CD4-positive, CD25-positive, alpha-beta regulatory T cell (primary cell): Measurements from ENCODE around the gene ASIC2. TPM values are rescaled to one million over a fixed set of nuclear protein-coding genes. Genes with fewer than 3 reads are reported as not detected.

Experiments used
- ATAC-seq, 2 donors: fragments of 150-1000 bp; cut with Tn5 transposase; one replicate each; pipeline ENCODE4 v1.10.0; 2021; ENCODE audit warnings: low read depth in 2 of 2, moderate number of reproducible peaks in 2 of 2, moderate library complexity in 1 of 2
- DNase-seq, 3 donors: peaks; one replicate each; pipeline versions ENCODE4 v3.0.0 to v3.0.0-alpha.2; 2012 to 2022; ENCODE audit warnings: mixed read lengths in 1 of 3
- H3K27ac ChIP-seq: one replicate; pipeline ENCODE4 v1.7.0; 2013; ENCODE audit warnings: mild to moderate bottlenecking, low read length; ENCODE audit not compliant: insufficient read depth, poor library complexity, severe bottlenecking
- H3K27me3 ChIP-seq: one replicate; pipeline ENCODE4 v1.7.0; 2013; ENCODE audit warnings: low read length; ENCODE audit not compliant: control insufficient read depth, insufficient read depth
- H3K36me3 ChIP-seq: one replicate; pipeline ENCODE4 v1.7.0; 2013; ENCODE audit warnings: mild to moderate bottlenecking, low read length, moderate library complexity; ENCODE audit not compliant: control insufficient read depth, insufficient read depth
- H3K4me1 ChIP-seq: 2 replicates; pipeline ENCODE4 v1.7.0; 2013; ENCODE audit warnings: mild to moderate bottlenecking, low read length; ENCODE audit not compliant: insufficient read depth, control insufficient read depth, poor library complexity, severe bottlenecking
- H3K4me3 ChIP-seq: one replicate; pipeline ENCODE4 v1.7.0; 2013; ENCODE audit warnings: low read depth, mild to moderate bottlenecking, low read length, moderate library complexity
- H3K9me3 ChIP-seq, 2 experiments: 1 replicate in 1 of 2; 2 replicates in 1 of 2; pipeline ENCODE4 v1.7.0; 2013; ENCODE audit warnings: low read length in 2 of 2, mild to moderate bottlenecking in 1 of 2, moderate library complexity in 1 of 2; ENCODE audit not compliant: control insufficient read depth in 2 of 2
- H3K27ac Mint-ChIP-seq, 3 donors: one replicate each; pipeline ENCODE4 v1.8.0; 2020 to 2022; ENCODE audit warnings: mild to moderate bottlenecking in 3 of 3, mixed read lengths in 3 of 3, moderate library complexity in 2 of 3
- H3K27me3 Mint-ChIP-seq: one replicate; pipeline ENCODE4 v1.8.0; 2022; ENCODE audit warnings: mild to moderate bottlenecking, mixed read lengths
- H3K36me3 Mint-ChIP-seq: one replicate; pipeline ENCODE4 v1.8.0; 2020; ENCODE audit warnings: mixed read lengths
- H3K4me1 Mint-ChIP-seq, 4 donors: one replicate each; pipeline ENCODE4 v1.8.0; 2020 to 2022; ENCODE audit warnings: mixed read lengths in 4 of 4, mild to moderate bottlenecking in 1 of 4
- H3K4me3 Mint-ChIP-seq, 4 donors: one replicate each; pipeline ENCODE4 v1.8.0; 2020 to 2022; ENCODE audit warnings: mild to moderate bottlenecking in 4 of 4, mixed read lengths in 4 of 4, moderate library complexity in 3 of 4
- H3K9me3 Mint-ChIP-seq, 7 donors: one replicate each; pipeline ENCODE4 v1.8.0; 2020 to 2022; ENCODE audit warnings: mixed read lengths in 7 of 7, mild to moderate bottlenecking in 3 of 7, moderate library complexity in 2 of 7
- polyA plus RNA-seq, 4 donors: library from polyadenylated mRNA; unstranded; fragments of 300-500 nt; fragmentation: Illumina TruSeq; gene quantifications; one replicate each; pipeline ENCODE4 v1.2.3, GENCODE V29; 2021
- total RNA-seq: library from RNA; stranded (reverse); gene quantifications from one replicate; pipeline ENCODE4 v1.2.3, GENCODE V29; 2022

ASIC2 gene
- total and polyA plus RNA-seq, 5 donors from 2014 or later = not detected

DNA sequence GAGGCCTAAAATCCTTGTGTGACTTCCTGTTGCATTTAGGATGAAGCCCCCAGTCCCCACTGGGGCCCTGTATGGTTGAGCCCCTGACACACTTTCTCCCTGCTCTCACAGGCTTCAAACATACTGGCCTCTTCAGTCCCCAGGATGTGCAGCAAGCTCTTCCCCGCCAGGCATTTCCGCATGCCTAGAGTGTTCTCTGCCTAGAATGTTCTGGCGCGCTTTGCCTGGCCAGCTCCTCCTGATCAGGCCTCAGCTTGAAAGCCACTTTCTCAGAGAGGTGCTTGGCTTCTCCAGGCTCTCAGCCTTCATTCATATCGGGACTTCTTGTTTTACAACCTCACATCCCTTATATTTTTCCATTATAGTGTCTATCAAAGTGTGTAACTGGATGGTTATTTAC is 177.7 kb downstream of the ASIC2 start:
- DNase-seq = no peak
- no peak overlapping the region for H3K27ac Mint-ChIP-seq
- H3K36me3 Mint-ChIP-seq = no peaks in the 10 kb centered on the region
- Histone ChIP-seq H3K4me3 (no peak overlapping the region), H3K27me3 (no peaks in the 10 kb centered on the region), H3K27ac (no peak overlapping the region), H3K36me3 (no peaks in the 10 kb centered on the region), H3K4me1 (no peaks in the 10 kb centered on the region), H3K9me3 (no peaks in the 10 kb centered on the region)
- peaks cover 9% of the 10 kb centered on the region for H3K27me3 Mint-ChIP-seq
- H3K4me3 Mint-ChIP-seq = no peak overlapping the region
- H3K4me1 Mint-ChIP-seq = no peaks in the 10 kb centered on the region
- no peak for ATAC-seq
- H3K9me3 Mint-ChIP-seq = peaks cover 0 to 5% (median 0%) of the 10 kb centered on the region in 7 donors

DNA sequence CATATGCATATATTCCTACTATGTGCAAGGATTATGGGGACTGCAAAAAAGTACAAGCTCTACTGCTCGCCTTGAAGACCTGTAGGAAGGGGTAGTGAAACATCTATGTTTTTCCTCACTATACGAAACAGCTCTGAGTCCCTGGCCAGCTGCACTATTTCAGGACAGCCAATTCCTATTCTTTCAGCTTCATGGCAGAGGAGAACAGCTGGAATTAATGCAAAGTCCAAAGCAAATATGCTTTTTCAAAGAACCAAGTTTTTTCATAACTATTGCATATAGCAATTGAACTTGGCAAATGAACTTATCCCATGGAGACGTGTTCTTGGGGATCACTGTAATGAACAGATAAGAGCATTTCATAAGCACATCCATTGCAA is 179.1 kb downstream of the ASIC2 start:
- DNase-seq = no peak
- ATAC-seq = no peak
- Mint-ChIP-seq H3K36me3 (no peaks in the 10 kb centered on the region), H3K4me1 (no peaks in the 10 kb centered on the region), H3K27me3 (peaks cover 9% of the 10 kb centered on the region), H3K9me3 (peaks cover 0 to 5% (median 0%) of the 10 kb centered on the region in 7 donors), H3K4me3 (no peak overlapping the region), H3K27ac (no peak overlapping the region)
- Histone ChIP-seq H3K4me3 (no peak overlapping the region), H3K36me3 (no peaks in the 10 kb centered on the region), H3K27me3 (no peaks in the 10 kb centered on the region), H3K4me1 (no peaks in the 10 kb centered on the region), H3K27ac (no peak overlapping the region), H3K9me3 (no peaks in the 10 kb centered on the region)

DNA sequence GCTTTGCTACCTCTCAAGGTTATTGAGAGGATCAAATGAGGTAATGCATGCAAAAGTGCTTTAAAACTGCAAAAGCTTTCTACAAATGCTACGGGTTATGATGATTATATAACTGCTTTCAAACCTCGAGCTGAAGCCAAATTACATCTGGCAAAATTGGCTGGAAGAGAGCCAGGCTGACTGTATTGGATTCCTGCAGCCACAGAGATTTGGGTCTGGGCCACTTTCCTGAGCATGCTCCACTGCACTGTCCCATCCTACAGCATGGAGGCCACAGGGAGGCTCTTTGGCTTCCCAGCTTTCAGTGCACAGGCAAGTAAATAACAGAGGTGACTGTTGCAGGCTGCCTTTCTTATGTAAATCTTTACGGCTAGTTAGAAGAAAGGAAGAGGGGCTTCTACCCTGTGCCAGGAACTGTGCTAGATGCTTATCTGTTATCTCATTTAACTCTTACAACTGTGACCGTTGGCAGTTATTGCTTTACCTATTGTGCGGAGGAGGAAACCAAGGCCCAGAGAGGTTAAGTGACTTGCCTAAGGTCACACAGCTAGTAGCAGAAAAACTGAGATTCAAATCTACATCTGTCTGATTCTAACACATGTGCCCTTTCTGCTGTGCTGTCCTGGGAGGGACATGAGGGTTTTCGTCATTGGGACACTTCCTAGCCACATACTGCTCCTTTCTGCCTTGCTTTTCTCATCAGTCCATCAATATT is 179.7 kb downstream of the ASIC2 start:
- Mint-ChIP-seq H3K36me3 (no peaks in the 10 kb centered on the region), H3K4me3 (no peak overlapping the region), H3K27me3 (peaks cover 9% of the 10 kb centered on the region), H3K27ac (no peak overlapping the region), H3K4me1 (no peaks in the 10 kb centered on the region), H3K9me3 (peaks cover 0 to 5% (median 0%) of the 10 kb centered on the region in 7 donors)
- DNase-seq (no peak), ATAC-seq (no peak)
- Histone ChIP-seq H3K4me1 (no peaks in the 10 kb centered on the region), H3K36me3 (no peaks in the 10 kb centered on the region), H3K4me3 (no peak overlapping the region), H3K9me3 (no peaks in the 10 kb centered on the region), H3K27me3 (no peaks in the 10 kb centered on the region), H3K27ac (no peak overlapping the region)

DNA sequence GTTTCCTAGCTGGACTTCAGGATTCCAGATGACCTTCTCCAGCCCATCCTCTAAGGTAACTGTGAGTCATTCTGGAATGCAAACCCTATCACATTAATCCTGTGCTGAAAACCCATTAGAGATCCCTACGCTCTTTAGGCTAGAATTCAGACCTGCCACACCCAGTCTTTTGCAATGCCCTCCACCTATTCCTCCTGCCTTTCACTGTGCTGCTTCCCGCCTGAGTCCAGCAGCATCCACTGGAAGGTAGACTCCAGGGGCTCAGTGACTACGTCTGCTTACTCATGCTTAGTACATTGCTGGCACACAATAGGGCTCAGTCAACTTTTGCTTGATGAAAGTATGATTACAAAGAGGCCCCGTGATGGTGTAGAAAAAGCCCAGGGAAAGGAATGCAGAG is 180.3 kb downstream of the ASIC2 start:
- Mint-ChIP-seq H3K27ac (no peak overlapping the region), H3K9me3 (peaks cover 0 to 5% (median 0%) of the 10 kb centered on the region in 7 donors), H3K27me3 (peaks cover 8% of the 10 kb centered on the region), H3K4me1 (no peaks in the 10 kb centered on the region), H3K4me3 (no peak overlapping the region), H3K36me3 (no peaks in the 10 kb centered on the region)
- H3K9me3 ChIP-seq = no peaks in the 10 kb centered on the region
- no peak for DNase-seq
- no peaks in the 10 kb centered on the region for H3K27me3 ChIP-seq
- no peak overlapping the region for H3K27ac ChIP-seq
- no peaks in the 10 kb centered on the region for H3K4me1 ChIP-seq
- no peak overlapping the region for H3K4me3 ChIP-seq
- ATAC-seq = no peak
- H3K36me3 ChIP-seq = no peaks in the 10 kb centered on the region

DNA sequence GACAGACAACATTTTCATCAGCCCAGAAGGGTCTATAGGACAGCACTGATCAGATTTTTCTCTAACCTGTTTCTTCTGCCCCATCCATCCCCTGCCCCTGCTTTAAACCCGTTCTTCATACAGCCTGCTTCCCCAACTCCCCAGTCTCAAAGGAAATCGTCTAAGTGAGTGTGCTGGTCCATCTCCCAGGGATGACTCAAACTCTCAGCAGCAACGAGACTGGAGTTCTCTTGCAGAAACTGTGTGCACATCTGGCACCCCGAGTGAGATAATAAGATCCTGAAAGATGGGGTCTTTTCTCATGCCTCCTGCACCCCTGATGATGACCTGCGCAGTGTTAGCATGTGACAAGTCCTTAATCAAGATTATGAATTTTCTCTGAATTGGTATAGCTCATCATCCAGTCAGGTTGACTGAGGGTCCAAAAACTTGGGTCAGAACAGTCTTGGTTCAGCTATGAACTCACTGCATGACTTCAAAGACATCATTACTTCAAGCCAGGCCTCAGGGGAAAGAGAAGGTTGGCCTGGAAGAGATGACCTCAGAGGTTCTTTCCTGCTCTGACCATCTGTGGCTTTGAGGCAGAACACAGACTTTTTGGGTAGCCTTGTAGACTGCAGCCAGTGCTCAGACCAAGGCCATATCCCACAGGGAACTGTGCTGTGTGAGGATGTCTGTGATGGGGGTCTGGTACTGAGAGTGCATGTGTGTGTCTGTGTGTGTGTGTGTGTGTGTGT is 183.6 kb downstream of the ASIC2 start:
- ATAC-seq (no peak), DNase-seq (no peak)
- Mint-ChIP-seq H3K9me3 (peaks cover 0 to 5% (median 0%) of the 10 kb centered on the region in 7 donors), H3K27ac (no peak overlapping the region), H3K27me3 (no peaks in the 10 kb centered on the region), H3K4me1 (no peaks in the 10 kb centered on the region), H3K4me3 (no peak overlapping the region), H3K36me3 (no peaks in the 10 kb centered on the region)
- no peaks in the 10 kb centered on the region for H3K4me1 ChIP-seq
- H3K36me3 ChIP-seq = no peaks in the 10 kb centered on the region
- H3K27me3 ChIP-seq = no peaks in the 10 kb centered on the region
- H3K4me3 ChIP-seq = no peak overlapping the region
- peaks cover 0 to 1% of the 10 kb centered on the region in 2 experiments for H3K9me3 ChIP-seq
- H3K27ac ChIP-seq = no peak overlapping the region

DNA sequence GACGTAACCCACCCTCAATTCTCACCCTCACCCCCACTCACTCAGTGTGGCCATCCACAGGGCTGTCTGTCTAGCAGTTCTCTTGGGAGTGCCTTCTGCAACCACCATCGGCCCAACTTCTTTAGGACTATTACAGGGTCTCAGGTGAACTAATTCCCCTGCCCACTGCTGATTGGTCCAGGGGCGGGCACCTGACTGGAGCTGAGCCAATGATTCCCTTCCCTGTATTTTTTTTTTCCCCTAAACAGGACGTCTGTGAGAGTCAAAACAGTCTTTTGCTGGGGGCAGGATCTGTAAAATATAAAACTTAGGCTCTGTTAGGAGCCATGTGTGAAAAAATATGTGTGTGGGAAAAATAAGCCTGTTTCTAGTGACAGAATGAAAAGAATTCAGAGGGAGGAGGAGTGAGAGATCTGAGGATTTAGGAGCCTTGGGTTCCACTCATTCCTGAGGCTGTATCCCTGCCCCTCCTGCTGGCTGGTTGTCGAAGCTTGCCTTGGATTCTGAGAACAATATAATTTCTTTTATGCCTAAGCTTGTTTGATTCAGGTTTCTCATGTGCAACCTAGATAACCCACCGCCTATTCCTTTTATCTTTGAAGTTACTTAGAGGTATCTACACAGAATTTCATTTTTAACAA is 186.4 kb downstream of the ASIC2 start:
- Histone ChIP-seq H3K4me1 (no peaks in the 10 kb centered on the region), H3K36me3 (no peaks in the 10 kb centered on the region), H3K4me3 (no peak overlapping the region), H3K9me3 (peaks cover 0 to 1% of the 10 kb centered on the region in 2 experiments), H3K27ac (no peak overlapping the region), H3K27me3 (no peaks in the 10 kb centered on the region)
- Mint-ChIP-seq H3K36me3 (no peaks in the 10 kb centered on the region), H3K27ac (no peak overlapping the region), H3K4me1 (no peaks in the 10 kb centered on the region), H3K27me3 (no peaks in the 10 kb centered on the region), H3K4me3 (no peak overlapping the region), H3K9me3 (peaks cover 0 to 5% (median 0%) of the 10 kb centered on the region in 7 donors)
- ATAC-seq (no peak), DNase-seq (no peak)

DNA sequence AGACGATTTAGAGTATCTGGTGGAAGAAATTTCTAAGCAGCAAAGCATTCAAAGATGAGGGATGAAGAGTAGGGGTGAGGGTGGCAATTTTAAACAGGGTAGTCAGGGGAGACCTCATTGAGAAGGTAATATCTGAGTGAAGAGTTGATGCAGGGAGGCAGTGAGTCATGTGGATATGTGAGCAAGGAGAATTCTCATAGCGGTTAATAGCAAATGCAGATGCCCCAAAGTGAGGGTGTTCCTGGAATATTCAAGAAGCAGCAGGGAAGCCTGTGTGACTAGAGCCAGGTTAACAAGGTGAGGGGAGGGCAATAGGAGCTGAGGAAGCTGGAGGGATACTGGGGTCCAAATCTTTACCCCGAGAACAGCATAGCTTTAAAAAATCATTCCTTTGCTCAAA is 187.2 kb downstream of the ASIC2 start:
- no peak overlapping the region for H3K4me3 ChIP-seq
- H3K27ac ChIP-seq = no peak overlapping the region
- Mint-ChIP-seq H3K4me1 (no peaks in the 10 kb centered on the region), H3K27me3 (no peaks in the 10 kb centered on the region), H3K4me3 (no peak overlapping the region), H3K9me3 (peaks cover 0 to 5% (median 0%) of the 10 kb centered on the region in 7 donors), H3K27ac (no peak overlapping the region), H3K36me3 (no peaks in the 10 kb centered on the region)
- no peaks in the 10 kb centered on the region for H3K27me3 ChIP-seq
- no peaks in the 10 kb centered on the region for H3K4me1 ChIP-seq
- DNase-seq (no peak), ATAC-seq (no peak)
- H3K9me3 ChIP-seq = peaks cover 0 to 1% of the 10 kb centered on the region in 2 experiments
- H3K36me3 ChIP-seq = no peaks in the 10 kb centered on the region
